Trophoblast cell (in vitro differentiated cells and primary cell): ENCODE measurements around the gene BRF1.
A peak's percentile ranks its signal among the peaks of the same experiment; 100 is the strongest.

ENCODE experiments used
- DNase-seq, 2 donors: peaks; one replicate each; pipeline ENCODE4 v3.0.0-alpha.2; 2016
- H2AFZ ChIP-seq: 2 replicates; pipeline ENCODE4 v1.6.1; 2013; ENCODE audit warnings: low read length, moderate library complexity, mild to moderate bottlenecking; ENCODE audit not compliant: insufficient read depth, poor library complexity
- H2AK5ac ChIP-seq: 2 replicates; pipeline ENCODE4 v1.6.1; 2013; ENCODE audit warnings: mild to moderate bottlenecking, low read length
- H2BK120ac ChIP-seq: 2 replicates; pipeline ENCODE4 v1.6.1; 2013; ENCODE audit warnings: low read length, mild to moderate bottlenecking, moderate library complexity; ENCODE audit not compliant: insufficient read depth, poor library complexity
- H2BK12ac ChIP-seq: 2 replicates; pipeline ENCODE4 v1.6.1; 2013; ENCODE audit warnings: mild to moderate bottlenecking, low read length, moderate library complexity
- H2BK5ac ChIP-seq: 2 replicates; pipeline ENCODE4 v1.6.1; 2013; ENCODE audit warnings: low read length, low read depth, moderate library complexity, mild to moderate bottlenecking; ENCODE audit not compliant: poor library complexity
- H3K14ac ChIP-seq: 2 replicates; pipeline ENCODE4 v1.6.1; 2013; ENCODE audit warnings: mild to moderate bottlenecking, low read length
- H3K18ac ChIP-seq: 2 replicates; pipeline ENCODE4 v1.6.1; 2013; ENCODE audit warnings: mild to moderate bottlenecking, low read length
- H3K23ac ChIP-seq: 2 replicates; pipeline ENCODE4 v1.6.1; 2013; ENCODE audit warnings: low read length
- H3K27ac ChIP-seq: 2 replicates; pipeline ENCODE4 v1.5.1; 2013; ENCODE audit warnings: low read depth, mild to moderate bottlenecking, inconsistent platforms, low read length, moderate library complexity
- H3K27me3 ChIP-seq: 2 replicates; pipeline ENCODE4 v1.6.1; 2013; ENCODE audit warnings: inconsistent platforms, mild to moderate bottlenecking, low read length, moderate library complexity; ENCODE audit not compliant: insufficient read depth
- H3K36me3 ChIP-seq, 2 experiments: 1 replicate in 1 of 2; 2 replicates in 1 of 2; pipeline ENCODE4 v1.6.1; 2013; ENCODE audit warnings: low read length in 2 of 2, mild to moderate bottlenecking in 2 of 2, moderate library complexity in 1 of 2; ENCODE audit not compliant: insufficient read depth in 2 of 2, control insufficient read depth in 1 of 2
- H3K4ac ChIP-seq: 2 replicates; pipeline ENCODE4 v1.6.1; 2013; ENCODE audit warnings: low read depth, mild to moderate bottlenecking, low read length, moderate library complexity
- H3K4me1 ChIP-seq, 2 experiments: 1 replicate in 1 of 2; 2 replicates in 1 of 2; pipeline ENCODE4 v1.6.1; 2013; ENCODE audit warnings: low read length in 2 of 2, mild to moderate bottlenecking in 2 of 2, moderate library complexity in 1 of 2; ENCODE audit not compliant: insufficient read depth in 2 of 2, control insufficient read depth in 1 of 2
- H3K4me2 ChIP-seq: 2 replicates; pipeline ENCODE4 v1.6.1; 2013; ENCODE audit warnings: inconsistent platforms, mild to moderate bottlenecking, low read length, moderate library complexity
- H3K4me3 ChIP-seq: 2 replicates; pipeline ENCODE4 v1.5.1; 2013; ENCODE audit warnings: mild to moderate bottlenecking, low read depth, low read length, inconsistent platforms
- H3K79me1 ChIP-seq: one replicate; pipeline ENCODE4 v1.6.1; 2013; ENCODE audit warnings: low read length
- H3K79me2 ChIP-seq: 2 replicates; pipeline ENCODE4 v1.6.1; 2013; ENCODE audit warnings: low read length, mild to moderate bottlenecking; ENCODE audit not compliant: control insufficient read depth, insufficient read depth, poor library complexity
- H3K9ac ChIP-seq: 2 replicates; pipeline ENCODE4 v1.6.1; 2013; ENCODE audit warnings: mild to moderate bottlenecking, low read length
- H3K9me3 ChIP-seq: 2 replicates; pipeline ENCODE4 v1.6.1; 2013; ENCODE audit warnings: low read depth, mild to moderate bottlenecking, control low read depth, inconsistent platforms, low read length; ENCODE audit not compliant: insufficient read depth
- H4K12ac ChIP-seq: 2 replicates; pipeline ENCODE4 v1.6.1; 2013; ENCODE audit warnings: low read depth, mild to moderate bottlenecking, low read length, moderate library complexity
- H4K8ac ChIP-seq: 2 replicates; pipeline ENCODE4 v1.6.1; 2013; ENCODE audit warnings: low read depth, mild to moderate bottlenecking, low read length, moderate library complexity
- H4K91ac ChIP-seq: one replicate; pipeline ENCODE4 v1.6.1; 2013; ENCODE audit warnings: low read depth, mild to moderate bottlenecking, low read length, moderate library complexity
- WGBS: extraction: QIAGEN DNeasy Blood & Tissue Kit; methylation state at CpG from one replicate; pipeline ENCODE4 v1.1.7; 2013; ENCODE audit warnings: missing lambda C conversion rate; ENCODE audit not compliant: insufficient read length, insufficient coverage; ENCODE audit errors: extremely low coverage; 5-methylcytosine and 5-hydroxymethylcytosine counted together

The BRF1 gene

DNA sequence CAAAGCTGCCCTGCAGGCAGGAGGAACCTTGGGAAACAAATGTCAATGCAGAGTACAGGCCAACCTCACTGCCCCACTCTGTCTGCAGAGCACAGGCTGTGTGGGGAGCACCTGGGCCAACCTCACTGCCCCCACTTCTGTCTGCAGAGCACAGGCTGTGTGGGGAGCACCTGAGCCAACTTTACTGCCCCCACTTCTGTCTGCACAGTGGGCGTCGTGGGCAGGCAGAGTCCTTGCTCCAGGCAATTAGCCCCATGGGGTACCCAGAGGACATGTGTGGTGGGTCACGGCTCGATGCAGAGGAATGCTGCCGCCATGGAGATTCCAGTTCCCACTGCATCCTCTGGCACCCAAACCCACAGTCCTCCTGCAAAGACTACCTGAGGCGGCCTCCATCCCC lies 26.2 kb downstream of the BRF1 start:
- Histone ChIP-seq H3K9ac (no peak overlapping the region), H2AFZ (no peak overlapping the region), H3K4me1 (peaks cover 4 to 7% of the 10 kb centered on the region in 2 experiments), H3K23ac (no peak overlapping the region), H3K4me3 (no peak overlapping the region), H3K9me3 (peaks cover 3% of the 10 kb centered on the region), H2BK120ac (no peak overlapping the region), H3K79me1 (peaks cover 2% of the 10 kb centered on the region), H3K4ac (no peak overlapping the region), H3K4me2 (no peak overlapping the region), H2BK12ac (no peak overlapping the region), H3K79me2 (no peaks in the 10 kb centered on the region), H2AK5ac (no peak overlapping the region), H3K27ac (no peak overlapping the region), H3K36me3 (peaks cover 0 to 10% of the 10 kb centered on the region in 2 experiments), H2BK5ac (no peak overlapping the region), H4K12ac (no peak overlapping the region), H3K18ac (no peak overlapping the region), H3K14ac (no peak overlapping the region), H4K8ac (no peak overlapping the region), H3K27me3 (no peaks in the 10 kb centered on the region), H4K91ac (no peak overlapping the region)
- no peak for DNase-seq
- no CpG with 5 or more reads among the region's 6 CpGs for WGBS

DNA sequence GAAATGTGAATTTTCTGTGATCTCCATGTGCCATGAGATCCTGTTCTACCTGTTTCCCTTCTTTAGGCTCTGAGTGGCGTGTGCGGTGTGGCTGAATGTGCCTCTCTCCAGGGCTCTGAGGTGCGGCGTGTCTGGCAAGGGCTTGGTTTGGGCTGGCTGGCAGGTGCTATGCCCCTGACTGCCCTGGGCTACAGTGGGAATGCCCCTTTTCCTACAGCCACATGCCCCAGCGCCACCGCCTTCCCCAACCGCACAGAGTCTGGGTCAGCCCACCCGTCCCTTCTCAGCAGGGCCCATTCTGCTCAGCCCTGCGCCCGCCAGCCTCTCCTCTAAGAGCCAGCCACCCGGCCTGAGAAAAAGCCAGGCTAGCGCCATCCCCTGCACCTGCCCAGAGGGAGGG lies 27.7 kb downstream of the BRF1 start:
- H3K18ac ChIP-seq: peak overlapping the region; percentile 56
- no peak overlapping the region for H4K91ac ChIP-seq
- H3K4me1 ChIP-seq: peaks cover 4 to 7% of the 10 kb centered on the region in 2 experiments
- H3K4me3 ChIP-seq: no peak overlapping the region
- peaks cover 2% of the 10 kb centered on the region for H3K79me1 ChIP-seq
- H4K8ac ChIP-seq: no peak overlapping the region
- no peak overlapping the region for H3K4me2 ChIP-seq
- H2BK12ac ChIP-seq: no peak overlapping the region
- H3K79me2 ChIP-seq: no peaks in the 10 kb centered on the region
- H3K36me3 ChIP-seq: peaks cover 0 to 10% of the 10 kb centered on the region in 2 experiments
- no peak overlapping the region for H2BK5ac ChIP-seq
- H3K4ac ChIP-seq: no peak overlapping the region
- no peak overlapping the region for H3K9ac ChIP-seq
- no CpG with 5 or more reads among the region's 12 CpGs for WGBS
- no peak overlapping the region for H2BK120ac ChIP-seq
- H3K9me3 ChIP-seq: peaks cover 3% of the 10 kb centered on the region
- H4K12ac ChIP-seq: peak overlapping the region; percentile 71
- no peak overlapping the region for H3K27ac ChIP-seq
- H3K14ac ChIP-seq: no peak overlapping the region
- DNase-seq: peak in 1 of 2 donors; percentile 46
- no peak overlapping the region for H2AFZ ChIP-seq
- no peak overlapping the region for H2AK5ac ChIP-seq
- H3K23ac ChIP-seq: no peak overlapping the region
- H3K27me3 ChIP-seq: no peaks in the 10 kb centered on the region

DNA sequence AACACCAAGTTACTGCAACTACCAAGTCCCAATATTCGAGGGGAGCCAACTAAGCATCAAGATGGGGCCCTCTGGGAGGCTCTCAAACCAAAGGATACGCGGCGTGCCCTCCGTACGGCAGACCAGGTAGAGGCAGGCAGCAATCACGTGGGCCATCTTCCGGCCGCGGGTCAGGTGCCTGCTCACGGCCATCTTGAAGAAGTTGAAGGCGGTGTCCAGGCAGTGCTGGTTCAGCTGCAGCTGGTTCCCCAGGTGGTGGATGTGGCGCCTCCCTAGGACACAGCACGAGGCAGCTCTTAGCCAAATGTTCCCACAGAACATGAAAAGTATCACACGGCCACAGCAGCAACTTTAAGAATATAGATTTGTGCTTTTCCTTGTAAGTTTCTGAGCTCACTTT lies 28.2 kb downstream of the BRF1 start:
- H2AK5ac ChIP-seq: no peak overlapping the region
- H3K4me2 ChIP-seq: no peak overlapping the region
- H3K23ac ChIP-seq: no peak overlapping the region
- no peak overlapping the region for H2BK120ac ChIP-seq
- H3K18ac ChIP-seq: no peak overlapping the region
- H3K79me1 ChIP-seq: peaks cover 2% of the 10 kb centered on the region
- no peaks in the 10 kb centered on the region for H3K79me2 ChIP-seq
- H2BK5ac ChIP-seq: no peak overlapping the region
- no peak overlapping the region for H4K91ac ChIP-seq
- no peak overlapping the region for H3K14ac ChIP-seq
- H4K8ac ChIP-seq: no peak overlapping the region
- no peak overlapping the region for H2BK12ac ChIP-seq
- no peak for DNase-seq
- no peak overlapping the region for H3K27ac ChIP-seq
- H3K9ac ChIP-seq: no peak overlapping the region
- H2AFZ ChIP-seq: no peak overlapping the region
- H3K36me3 ChIP-seq: peaks cover 0 to 10% of the 10 kb centered on the region in 2 experiments
- H3K9me3 ChIP-seq: peaks cover 3% of the 10 kb centered on the region
- H3K27me3 ChIP-seq: no peaks in the 10 kb centered on the region
- H3K4me1 ChIP-seq: peaks cover 4 to 7% of the 10 kb centered on the region in 2 experiments
- H4K12ac ChIP-seq: no peak overlapping the region
- H3K4me3 ChIP-seq: no peak overlapping the region
- H3K4ac ChIP-seq: no peak overlapping the region
- no CpG with 5 or more reads among the region's 15 CpGs for WGBS

DNA sequence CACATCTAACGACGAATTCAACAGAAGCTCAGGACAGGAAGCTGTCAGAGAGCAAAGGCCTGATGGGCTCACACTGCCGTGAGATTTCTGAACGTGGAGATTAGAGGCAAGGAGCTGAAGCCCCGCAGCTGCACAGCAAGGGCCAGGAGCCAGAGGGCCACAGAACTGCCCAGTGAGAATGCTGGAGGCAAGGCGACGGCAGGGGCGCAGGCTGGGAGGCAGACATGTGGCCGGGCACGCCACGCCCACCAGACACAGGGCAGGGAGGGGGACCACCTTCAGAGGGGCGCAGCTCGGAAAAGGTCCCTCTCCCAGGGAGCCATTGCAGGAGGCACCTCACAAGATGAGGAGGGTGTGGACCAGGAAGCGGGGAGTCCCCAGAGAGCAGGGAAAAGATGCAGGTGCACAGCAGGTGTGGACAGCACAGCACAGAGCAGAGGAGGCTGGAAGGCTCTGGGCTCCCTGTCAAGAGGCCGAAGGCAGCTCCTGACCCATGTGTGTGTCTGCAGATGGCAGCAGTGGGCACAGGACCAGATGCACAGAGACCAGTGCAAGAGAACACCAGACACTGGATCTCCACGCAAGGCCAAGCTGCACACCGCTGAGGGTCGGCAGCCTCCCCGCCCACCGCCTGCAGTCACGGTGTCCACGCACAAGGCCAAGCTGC lies 29.4 kb downstream of the BRF1 start:
- no CpG with 5 or more reads among the region's 22 CpGs for WGBS
- Histone ChIP-seq H3K79me2 (no peaks in the 10 kb centered on the region), H2BK5ac (no peak overlapping the region)

More for the DNA sequence above, 29.4 kb downstream of the BRF1 start:
- peak overlapping the region; percentile 23 for H4K12ac ChIP-seq
- H3K4ac ChIP-seq: no peak overlapping the region
- no peaks in the 10 kb centered on the region for H3K27me3 ChIP-seq
- no peak for DNase-seq
- no peak overlapping the region for H3K18ac ChIP-seq
- H3K9ac ChIP-seq: no peak overlapping the region
- peaks cover 2% of the 10 kb centered on the region for H3K79me1 ChIP-seq
- H3K23ac ChIP-seq: no peak overlapping the region
- peaks cover 3% of the 10 kb centered on the region for H3K9me3 ChIP-seq
- no peak overlapping the region for H2BK12ac ChIP-seq
- H3K4me1 ChIP-seq: peaks cover 4 to 7% of the 10 kb centered on the region in 2 experiments
- no peak overlapping the region for H3K4me3 ChIP-seq
- no peak overlapping the region for H2BK120ac ChIP-seq
- no peak overlapping the region for H4K91ac ChIP-seq
- no peak overlapping the region for H3K14ac ChIP-seq
- H3K27ac ChIP-seq: no peak overlapping the region
- H3K36me3 ChIP-seq: peaks cover 0 to 10% of the 10 kb centered on the region in 2 experiments
- no peak overlapping the region for H3K4me2 ChIP-seq
- no peak overlapping the region for H4K8ac ChIP-seq
- peak overlapping the region; percentile 13 for H2AFZ ChIP-seq
- no peak overlapping the region for H2AK5ac ChIP-seq
